K562 (cell line): ENCODE results near the gene PINK1. TPM values are rescaled to one million over a fixed set of nuclear protein-coding genes. Genes with fewer than 3 reads are reported as not detected.

Source experiments
- EP300 ChIP-seq: IDR thresholded peaks from 2 replicates; pipeline ENCODE4 v1.6.1; 2012; ENCODE audit warnings: low read length, improper control_type of control experiment
- FOXA1 ChIP-seq: fragments of 450-650 bp; IDR thresholded peaks from 2 replicates; pipeline ENCODE4 v1.6.1; 2016; ENCODE audit warnings: mild to moderate bottlenecking, borderline replicate concordance
- HNRNPLL ChIP-seq: fragments of 200-400 bp; formaldehyde crosslinking; IDR thresholded peaks from 2 replicates; pipeline ENCODE4 v1.6.1; 2017; ENCODE audit warnings: low read length, low read depth, mild to moderate bottlenecking; ENCODE audit not compliant: poor library complexity, severe bottlenecking
- MGA ChIP-seq: fragments of 450-650 bp; IDR thresholded peaks from 2 replicates; pipeline ENCODE4 v1.6.1; 2016; ENCODE audit warnings: mild to moderate bottlenecking, moderate library complexity
- MXD1 ChIP-seq: fragments of 250-450 bp; sonication (Bioruptor Pico); IDR thresholded peaks from 2 replicates; pipeline ENCODE4 v1.8.0; 2021; ENCODE audit warnings: borderline replicate concordance, mild to moderate bottlenecking, moderate library complexity; ENCODE audit not compliant: poor library complexity, severe bottlenecking
- NFATC3 ChIP-seq: fragments of 450-650 bp; IDR thresholded peaks from 2 replicates; pipeline ENCODE4 v1.6.1; 2017; ENCODE audit warnings: mild to moderate bottlenecking
- SAP30 ChIP-seq: fragments of 200-600 bp; sonication (generic); IDR thresholded peaks from 2 replicates; pipeline ENCODE4 v1.6.1; 2012; ENCODE audit warnings: borderline replicate concordance, low read depth, mild to moderate bottlenecking, moderate library complexity, low read length, control low read depth, inconsistent platforms; ENCODE audit not compliant: insufficient read depth, poor library complexity, severe bottlenecking
- SREBF2 ChIP-seq: sonication (generic); formaldehyde crosslinking; IDR thresholded peaks from 2 replicates; pipeline ENCODE4 v1.4.0; 2020; ENCODE audit warnings: mild to moderate bottlenecking, missing genetic modification reagents
- TAF7 ChIP-seq: fragments of 450-650 bp; IDR thresholded peaks from 2 replicates; pipeline ENCODE4 v1.6.1; 2016; ENCODE audit warnings: missing genetic modification characterization, missing compliant biosample characterization
- TEAD1 ChIP-seq, 2 experiments: fragments of 450-650 bp in 1 of 2; sonication (generic) in 1 of 2; formaldehyde crosslinking; IDR thresholded peaks; 2 replicates each; pipeline versions ENCODE4 v1.4.0 to v1.8.0; 2020 to 2022; ENCODE audit warnings: mild to moderate bottlenecking in 2 of 2, missing genetic modification reagents in 1 of 2
- ZBTB8A ChIP-seq: fragments of 450-650 bp; IDR thresholded peaks from 2 replicates; pipeline ENCODE4 v1.6.1; 2018; ENCODE audit warnings: mild to moderate bottlenecking, moderate library complexity; ENCODE audit not compliant: partially characterized antibody
- ZNF740 ChIP-seq, 3 experiments: fragments of 200-800 bp in 1 of 3; sonication (Bioruptor generic) in 1 of 3; sonication (generic) in 1 of 3; formaldehyde crosslinking in 1 of 3; IDR thresholded peaks; 2 replicates each; pipeline versions ENCODE4 v1.6.1 to v1.8.0; 2016 to 2022; ENCODE audit warnings: mild to moderate bottlenecking in 2 of 3, missing compliant biosample characterization in 2 of 3, missing genetic modification characterization in 2 of 3, missing genetic modification reagents in 1 of 3
- polyA plus RNA-seq, 8 experiments: library from polyadenylated mRNA; depleted of rRNA in 4 of 8; stranded (reverse) in 5 of 8; unstranded in 3 of 8; fragments of >200 nt; fragmentation: Nextera tagmentation in 2 of 8; fragmentation: Illumina TruSeq in 1 of 8; extraction: Ambion mirVana in 2 of 8; extraction: Trizol in 1 of 8; gene quantifications; 2 replicates each; pipeline versions ENCODE4 v1.2.1 to v1.2.3, GENCODE V29; 2011 to 2014; ENCODE audit warnings: inconsistent platforms in 1 of 8, missing spikeins in 1 of 8
- total RNA-seq, 7 experiments: library from RNA; depleted of rRNA in 6 of 7; stranded (reverse); fragments of >200 nt in 6 of 7; fragmentation: Illumina TruSeq in 2 of 7; extraction: Trizol in 2 of 7; gene quantifications; 2 replicates each; pipeline versions ENCODE4 v1.2.1 to v1.2.3, GENCODE V29; 2011 to 2021; ENCODE audit warnings: low replicate concordance in 1 of 7

The PINK1 gene
- total and polyA plus RNA-seq, 9 of the 15 experiments (the other 6 are each of a cell fraction or from before 2014, with no cell fraction given), result 1.5 to 11.3 (median 6.8) TPM

GRCh38 chr1:20633190-20634064, at the start of gene PINK1 (continued):
- TF ChIP-seq TEAD1 (CRISPR knock-in tag; IDR thresholded peaks at IDR 0.05) (peak; percentile 9 to 32; a peak in 1 of 4 replicates), ZBTB8A (no peak), SAP30 (peak; percentile 89), TAF7 (tag) (no peak), ZNF740 (CRISPR knock-in tag; IDR thresholded peaks at IDR 0.05) (no peak), ZNF740 (tag; IDR thresholded peaks at IDR 0.05) (no peak), HNRNPLL (no peak), MXD1 (CRISPR knock-in tag) (no peak), FOXA1 (no peak), NFATC3 (no peak), SREBF2 (CRISPR knock-in tag) (no peak), MGA (peak; percentile 95), EP300 (0 out of 2 replicates have a peak, but pooled peaks have one; percentile 3)
